GM12878 (cell line): ENCODE results near the gene IL22. TPM values are rescaled to one million over a fixed set of nuclear protein-coding genes. Genes with fewer than 3 reads are reported as not detected.

Experiments used
- ATAC-seq: fragments of 200-7000 bp; cut with Tn5 transposase; 3 replicates; pipeline ENCODE4 v1.9.1; 2020; ENCODE audit warnings: mild to moderate bottlenecking, moderate library complexity
- BruUV-seq: library from RNA; stranded (reverse); fragments of 400-500 nt; replicated peaks from 2 replicates; lab custom pipeline; 2021; lab: Mats Ljungman, UMichigan
- CTCF ChIA-PET: fragments of 300-600 bp; sonication (Branson Sonifier 250); formaldehyde crosslinking; extraction: SDS; loops from one replicate; lab custom pipeline; 2021; ENCODE audit warnings: inconsistent platforms; lab: Yijun Ruan, JAX
- POLR2A ChIA-PET: fragments of 350-600 bp; formaldehyde crosslinking; extraction: SDS; loops from one replicate; lab custom pipeline; 2021; ENCODE audit warnings: inconsistent platforms; lab: Charles Lee
- RAD21 ChIA-PET: fragments of 300-600 bp; sonication (Branson Sonifier 250); formaldehyde crosslinking; loops from one replicate; lab custom pipeline; 2023; ENCODE audit warnings: antibody characterized with exemption; ENCODE audit not compliant: unreplicated experiment; lab: Charles Lee
- SMC1A ChIA-PET: fragments of 300-600 bp; sonication (Branson Sonifier 250); formaldehyde crosslinking; loops from one replicate; lab custom pipeline; 2023; ENCODE audit not compliant: unreplicated experiment, uncharacterized antibody; lab: Charles Lee
- DNase-seq: peaks from one replicate; pipeline ENCODE4 v3.0.0-alpha.2; 2011; ENCODE audit warnings: low read depth, low spot score
- FAIRE-seq: peaks from 3 replicates; lab custom pipeline; 2011; peaks lifted over from hg19 to GRCh38; lab: Jason Lieb, UNC
- H2AFZ ChIP-seq: 2 replicates; pipeline ENCODE4 v1.6.0; 2011; ENCODE audit warnings: low read depth, low read length, control low read depth; ENCODE audit not compliant: control insufficient read depth
- H3K27ac ChIP-seq: 2 replicates; pipeline ENCODE4 v1.5.1; 2011; ENCODE audit warnings: control low read depth; ENCODE audit not compliant: control insufficient read depth, insufficient read depth
- H3K27me3 ChIP-seq, 2 experiments: replicated peaks in 1 of 2; 2 replicates each; pipeline versions ENCODE4 v1.6.0 to v1.6.1; 2011; ENCODE audit warnings: low read length in 1 of 2; ENCODE audit not compliant: control insufficient read depth in 2 of 2, insufficient read depth in 2 of 2
- H3K36me3 ChIP-seq, 2 experiments: 2 replicates each; pipeline ENCODE4 v1.5.1; 2011; ENCODE audit warnings: low read length in 1 of 2; ENCODE audit not compliant: control insufficient read depth in 2 of 2, insufficient read depth in 2 of 2
- H3K4me1 ChIP-seq: 2 replicates; pipeline ENCODE4 v1.6.1; 2011; ENCODE audit warnings: mild to moderate bottlenecking, low read length, moderate library complexity, mixed read lengths; ENCODE audit not compliant: control insufficient read depth, insufficient read depth
- H3K4me2 ChIP-seq: 2 replicates; pipeline ENCODE4 v1.6.0; 2011; ENCODE audit warnings: control low read depth; ENCODE audit not compliant: control insufficient read depth, insufficient read depth
- H3K4me3 ChIP-seq: fragments of 200-600 bp; sonication (generic); 2 replicates; pipeline ENCODE4 v1.5.1; 2016
- H3K79me2 ChIP-seq: 2 replicates; pipeline ENCODE4 v1.6.0; 2011; ENCODE audit warnings: low read length; ENCODE audit not compliant: control insufficient read depth, insufficient read depth
- H3K9ac ChIP-seq: 2 replicates; pipeline ENCODE4 v1.8.0; 2011; ENCODE audit warnings: low read length, control low read depth, mixed read lengths; ENCODE audit not compliant: control insufficient read depth, insufficient read depth
- H3K9me3 ChIP-seq: replicated peaks from 3 replicates; pipeline ENCODE4 v1.5.1; 2011; ENCODE audit warnings: mild to moderate bottlenecking, low read length; ENCODE audit not compliant: control insufficient read depth, insufficient read depth
- H4K20me1 ChIP-seq: 2 replicates; pipeline ENCODE4 v1.6.0; 2011; ENCODE audit not compliant: control insufficient read depth, insufficient read depth
- ASH2L ChIP-seq: fragments of 300-600, 200-600 bp; sonication (generic); IDR thresholded peaks from 2 replicates; pipeline ENCODE4 v1.6.1; 2017; ENCODE audit warnings: low read depth, mild to moderate bottlenecking, borderline replicate concordance
- ATF7 ChIP-seq: fragments of 450-650 bp; IDR thresholded peaks from 2 replicates; pipeline ENCODE4 v1.6.1; 2016; ENCODE audit warnings: low read depth, mild to moderate bottlenecking
- BHLHE40 ChIP-seq, 2 experiments: fragments of 450-650 bp in 1 of 2; IDR thresholded peaks; 2 replicates each; pipeline ENCODE4 v1.6.1; 2011 to 2017; ENCODE audit warnings: low read depth in 2 of 2, borderline replicate concordance in 1 of 2, improper control_type of control experiment in 1 of 2, low read length in 1 of 2, mild to moderate bottlenecking in 1 of 2
- HDAC2 ChIP-seq: fragments of 200-600 bp; sonication (generic); IDR thresholded peaks from 2 replicates; pipeline ENCODE4 v1.6.1; 2017
- NR2C2 ChIP-seq: IDR thresholded peaks from 2 replicates; pipeline ENCODE4 v1.6.1; 2011; ENCODE audit warnings: borderline replicate concordance, low read depth; ENCODE audit not compliant: control insufficient read depth, insufficient read length
- POU2F2 ChIP-seq: IDR thresholded peaks from 3 replicates; pipeline ENCODE4 v1.6.1; 2011; ENCODE audit warnings: low read depth, mild to moderate bottlenecking, low read length, borderline replicate concordance
- RAD21 ChIP-seq: IDR thresholded peaks from 2 replicates; pipeline ENCODE4 v1.6.1; 2011; ENCODE audit warnings: mild to moderate bottlenecking, low read depth, low read length, moderate library complexity; ENCODE audit not compliant: insufficient read depth
- RB1 ChIP-seq: fragments of 450-650 bp; formaldehyde crosslinking; IDR thresholded peaks from 2 replicates; pipeline ENCODE4 v1.6.1; 2017; ENCODE audit warnings: mild to moderate bottlenecking, borderline replicate concordance
- SIN3A ChIP-seq: IDR thresholded peaks from 2 replicates; pipeline ENCODE4 v1.6.1; 2012; ENCODE audit warnings: low read depth, low read length, improper control_type of control experiment
- SMC3 ChIP-seq: IDR thresholded peaks from 2 replicates; pipeline ENCODE4 v1.6.1; 2011; ENCODE audit warnings: low read length, improper control_type of control experiment, borderline replicate concordance
- WRNIP1 ChIP-seq: IDR thresholded peaks from 2 replicates; pipeline ENCODE4 v1.6.1; 2011; ENCODE audit warnings: low read depth, low read length, improper control_type of control experiment, borderline replicate concordance
- ZBED1 ChIP-seq: IDR thresholded peaks from 2 replicates; pipeline ENCODE4 v1.6.1; 2016; ENCODE audit warnings: borderline replicate concordance
- WGBS: methylation state at CpG from one replicate; pipeline ENCODE4 v1.1.6; 2016; ENCODE audit warnings: low lambda C conversion rate; ENCODE audit not compliant: insufficient replicate concordance, insufficient coverage; ENCODE audit errors: missing lambda C conversion rate; 5-methylcytosine and 5-hydroxymethylcytosine counted together
- in situ Hi-C: fragments of 300-500 bp; cut with MboI; formaldehyde crosslinking; loops from 9 replicates; pipeline ENCODE4 v1.14.3; 2018; ENCODE audit warnings: mixed read lengths
- intact Hi-C: fragments of 100-400 bp; cut with micrococcal nuclease; formaldehyde crosslinking; loops from one replicate; pipeline ENCODE4 v1.14.2; 2022; ENCODE audit not compliant: unreplicated experiment
- polyA plus RNA-seq, 11 experiments: library from polyadenylated mRNA; depleted of rRNA in 4 of 11; unstranded in 6 of 11; stranded (reverse) in 5 of 11; fragments of >200 nt; fragmentation: Nextera tagmentation in 4 of 11; fragmentation: Illumina TruSeq in 1 of 11; extraction: Ambion mirVana in 4 of 11; extraction: Trizol in 1 of 11; gene quantifications; 1 replicate in 1 of 11; 2 replicates in 10 of 11; pipeline versions ENCODE4 v1.2.1 to v1.2.3, GENCODE V29; 2011 to 2016; ENCODE audit warnings: inconsistent platforms in 2 of 11, missing spikeins in 2 of 11, low read depth in 1 of 11
- total RNA-seq, 4 experiments: library from RNA; depleted of rRNA in 3 of 4; stranded (reverse); fragments of >200 nt in 3 of 4; fragmentation: Illumina TruSeq in 1 of 4; extraction: Trizol in 1 of 4; gene quantifications; 2 replicates each; pipeline versions ENCODE4 v1.2.1 to v1.2.3, GENCODE V29; 2013 to 2021
- TF ChIP-seq, protein P1 (sequence below), 3 experiments: IDR thresholded peaks in 2 of 3; conservative IDR thresholded peaks in 1 of 3; 2 replicates each; pipeline ENCODE4 v1.5.1; 2011; ENCODE audit warnings: low read depth in 3 of 3, low read length in 3 of 3, mild to moderate bottlenecking in 3 of 3, control low read depth in 2 of 3, moderate library complexity in 2 of 3, inconsistent platforms in 1 of 3, mixed read lengths in 1 of 3; ENCODE audit not compliant: control insufficient read depth in 2 of 3, insufficient read depth in 1 of 3; ENCODE audit errors: extremely low read depth in 1 of 3
- TF ChIP-seq, protein P2 (sequence below): fragments of 450-650 bp; formaldehyde crosslinking; IDR thresholded peaks from 2 replicates; pipeline ENCODE4 v1.4.0; 2020; ENCODE audit warnings: mild to moderate bottlenecking, moderate library complexity

IL22 gene
- total and polyA plus RNA-seq, 10 of the 15 experiments (the other 5 are each of a cell fraction or from before 2014, with no cell fraction given) = not detected

DNA sequence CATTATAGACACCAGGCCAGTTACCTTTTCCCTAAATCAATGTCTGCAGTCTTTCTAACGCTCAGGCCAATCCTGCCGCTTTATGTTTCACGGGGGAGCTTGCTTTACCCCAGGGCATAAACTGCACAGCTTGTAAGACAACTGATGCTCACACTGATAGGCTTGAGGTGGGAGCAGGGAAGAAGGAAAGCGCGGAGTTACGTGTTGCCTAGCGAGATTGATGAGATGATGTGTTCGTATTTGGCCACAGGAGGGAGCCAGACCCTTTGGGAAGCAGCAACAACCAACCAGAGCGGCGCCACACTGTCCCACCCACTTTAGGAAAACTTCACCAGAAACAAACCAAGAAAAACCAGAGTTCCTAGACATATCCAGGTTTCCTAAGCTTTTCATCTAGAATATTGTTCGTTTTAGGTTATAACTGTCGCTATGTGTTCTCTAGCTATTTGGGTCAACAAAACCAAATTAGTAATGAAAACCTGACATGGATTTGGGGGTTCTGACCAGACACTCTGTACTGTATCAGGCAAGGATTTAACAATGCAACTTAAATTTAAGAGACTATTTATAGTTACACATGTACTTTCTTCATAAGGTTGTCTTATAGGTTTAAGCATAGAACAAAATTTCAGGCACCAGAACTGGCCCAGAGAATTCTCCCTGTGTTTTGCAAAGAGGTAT lies 30.2 kb downstream of the IL22 start:
- in situ Hi-C loops = no loop called here
- no peak overlapping the region for H3K9ac ChIP-seq
- ChIA-PET SMC1A (interaction anchor here (0.6 to 6.0 kb wide), 30 partner anchors 9 to 867 kb away, joined by 3 to 147 read pairs (median 5); partner anchors contain the start of gene SLC35E3), POLR2A (interaction anchor here (0.6 to 0.8 kb wide), 2 partner anchors 59 to 109 kb away, joined by 3 read pairs; partner anchors contain the start of gene MDM1), RAD21 (interaction anchor here (0.5 to 6.2 kb wide), 15 partner anchors 9 to 387 kb away, joined by 3 to 72 read pairs (median 5); partner anchors contain the start of gene RAP1B), CTCF (interaction anchor here (0.5 to 6.1 kb wide), 53 partner anchors 9 to 868 kb away, joined by 3 to 189 read pairs (median 4); partner anchors contain the start of gene MDM1)
- H3K4me1 ChIP-seq = no peaks in the 10 kb centered on the region
- BruUV-seq = no TSS peak
- peak; percentile 98 for FAIRE-seq
- no peaks in the 10 kb centered on the region for H4K20me1 ChIP-seq
- H3K9me3 ChIP-seq = no peaks in the 10 kb centered on the region
- no peaks in the 10 kb centered on the region; a peak in 1 of 4 replicates for H3K27me3 ChIP-seq
- no peak overlapping the region for H3K4me2 ChIP-seq
- no peak overlapping the region for H3K4me3 ChIP-seq
- intact Hi-C loops = loop anchor here (1.0 kb wide), 2 partner anchors 94 to 183 kb away; no protein-coding TSS in a partner anchor
- ATAC-seq = peak; percentile 100
- WGBS = 3% methylated on average over 12 of the region's 12 CpGs
- H2AFZ ChIP-seq = peak overlapping the region; percentile 78
- no peaks in the 10 kb centered on the region for H3K79me2 ChIP-seq
- no peaks in the 10 kb centered on the region for H3K36me3 ChIP-seq
- peak; percentile 71 for DNase-seq
- H3K27ac ChIP-seq = no peak overlapping the region
- peak; percentile 77; the same call in 1 of the 2 replicates for TF ChIP-seq RB1
- TF ChIP-seq WRNIP1 = 0 out of 2 replicates have a peak, but pooled peaks have one; percentile 84
- no peak for TF ChIP-seq SIN3A
- TF ChIP-seq RAD21 = peak; percentile 98
- TF ChIP-seq NR2C2 = no peak
- TF ChIP-seq ASH2L = no peak
- no peak for TF ChIP-seq ZBED1
- TF ChIP-seq POU2F2 = 0 out of 3 replicates have a peak, but pooled peaks have one; percentile 66
- TF ChIP-seq, protein P1, sequence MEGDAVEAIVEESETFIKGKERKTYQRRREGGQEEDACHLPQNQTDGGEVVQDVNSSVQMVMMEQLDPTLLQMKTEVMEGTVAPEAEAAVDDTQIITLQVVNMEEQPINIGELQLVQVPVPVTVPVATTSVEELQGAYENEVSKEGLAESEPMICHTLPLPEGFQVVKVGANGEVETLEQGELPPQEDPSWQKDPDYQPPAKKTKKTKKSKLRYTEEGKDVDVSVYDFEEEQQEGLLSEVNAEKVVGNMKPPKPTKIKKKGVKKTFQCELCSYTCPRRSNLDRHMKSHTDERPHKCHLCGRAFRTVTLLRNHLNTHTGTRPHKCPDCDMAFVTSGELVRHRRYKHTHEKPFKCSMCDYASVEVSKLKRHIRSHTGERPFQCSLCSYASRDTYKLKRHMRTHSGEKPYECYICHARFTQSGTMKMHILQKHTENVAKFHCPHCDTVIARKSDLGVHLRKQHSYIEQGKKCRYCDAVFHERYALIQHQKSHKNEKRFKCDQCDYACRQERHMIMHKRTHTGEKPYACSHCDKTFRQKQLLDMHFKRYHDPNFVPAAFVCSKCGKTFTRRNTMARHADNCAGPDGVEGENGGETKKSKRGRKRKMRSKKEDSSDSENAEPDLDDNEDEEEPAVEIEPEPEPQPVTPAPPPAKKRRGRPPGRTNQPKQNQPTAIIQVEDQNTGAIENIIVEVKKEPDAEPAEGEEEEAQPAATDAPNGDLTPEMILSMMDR (IDR thresholded peaks at IDR 0.05 in 2 of 3, conservative IDR thresholded peaks at IDR 0.05 in 1 of 3; ENCODE audit: control insufficient read depth in 2 of 3, extremely low read depth in 1 of 3, insufficient read depth in 1 of 3, low read depth in 3 of 3, low read length in 3 of 3) = peak; percentile 79 to 84 (median 81)
- peak; percentile 96 for TF ChIP-seq SMC3
- 0 out of 2 replicates have a peak, but pooled peaks have one; percentile 37 for TF ChIP-seq ATF7
- TF ChIP-seq HDAC2 = no peak
- TF ChIP-seq BHLHE40 (IDR thresholded peaks at IDR 0.05; ENCODE audit: borderline replicate concordance in 1 of 2, low read depth in 2 of 2, low read length in 1 of 2) = 0 out of 4 replicates have a peak, but pooled peaks of 1 of the 2 experiments have one; percentile 7
- TF ChIP-seq, protein P2, sequence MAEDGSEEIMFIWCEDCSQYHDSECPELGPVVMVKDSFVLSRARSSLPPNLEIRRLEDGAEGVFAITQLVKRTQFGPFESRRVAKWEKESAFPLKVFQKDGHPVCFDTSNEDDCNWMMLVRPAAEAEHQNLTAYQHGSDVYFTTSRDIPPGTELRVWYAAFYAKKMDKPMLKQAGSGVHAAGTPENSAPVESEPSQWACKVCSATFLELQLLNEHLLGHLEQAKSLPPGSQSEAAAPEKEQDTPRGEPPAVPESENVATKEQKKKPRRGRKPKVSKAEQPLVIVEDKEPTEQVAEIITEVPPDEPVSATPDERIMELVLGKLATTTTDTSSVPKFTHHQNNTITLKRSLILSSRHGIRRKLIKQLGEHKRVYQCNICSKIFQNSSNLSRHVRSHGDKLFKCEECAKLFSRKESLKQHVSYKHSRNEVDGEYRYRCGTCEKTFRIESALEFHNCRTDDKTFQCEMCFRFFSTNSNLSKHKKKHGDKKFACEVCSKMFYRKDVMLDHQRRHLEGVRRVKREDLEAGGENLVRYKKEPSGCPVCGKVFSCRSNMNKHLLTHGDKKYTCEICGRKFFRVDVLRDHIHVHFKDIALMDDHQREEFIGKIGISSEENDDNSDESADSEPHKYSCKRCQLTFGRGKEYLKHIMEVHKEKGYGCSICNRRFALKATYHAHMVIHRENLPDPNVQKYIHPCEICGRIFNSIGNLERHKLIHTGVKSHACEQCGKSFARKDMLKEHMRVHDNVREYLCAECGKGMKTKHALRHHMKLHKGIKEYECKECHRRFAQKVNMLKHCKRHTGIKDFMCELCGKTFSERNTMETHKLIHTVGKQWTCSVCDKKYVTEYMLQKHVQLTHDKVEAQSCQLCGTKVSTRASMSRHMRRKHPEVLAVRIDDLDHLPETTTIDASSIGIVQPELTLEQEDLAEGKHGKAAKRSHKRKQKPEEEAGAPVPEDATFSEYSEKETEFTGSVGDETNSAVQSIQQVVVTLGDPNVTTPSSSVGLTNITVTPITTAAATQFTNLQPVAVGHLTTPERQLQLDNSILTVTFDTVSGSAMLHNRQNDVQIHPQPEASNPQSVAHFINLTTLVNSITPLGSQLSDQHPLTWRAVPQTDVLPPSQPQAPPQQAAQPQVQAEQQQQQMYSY (CRISPR knock-in tag) = no peak
